Measurements from ENCODE around the gene RANBP1. TPM values are rescaled to one million over a fixed set of nuclear protein-coding genes. Genes with fewer than 3 reads are reported as not detected.

The RANBP1 gene
- polyA plus RNA-seq, 1 of the 3 experiments (the other 2 are of a cell fraction) = 502 TPM

- H3K9ac ChIP-seq = no peak overlapping the region
- H3F3A ChIP-seq (replicated peaks; ENCODE audit: insufficient read depth) = peaks cover 16% of the 10 kb centered on the region
- ChIA-PET CTCF (no interaction called here), POLR2A (no interaction called here)
- H2AFZ ChIP-seq (ENCODE audit: low read depth) = no peak overlapping the region
- no peaks in the 10 kb centered on the region for H3K9me3 ChIP-seq
- no peak for DNase-seq
- no peak overlapping the region for H3K27ac ChIP-seq (ENCODE audit: low read depth in 2 of 2, low read length in 1 of 2)
- H3K79me2 ChIP-seq (ENCODE audit: insufficient read depth) = peaks cover 92% of the 10 kb centered on the region
- no peaks in the 10 kb centered on the region for H3K9me2 ChIP-seq
- WGBS (ENCODE audit: low lambda C conversion rate) = 100% methylated on average over 4 of the region's 6 CpGs
- peaks cover 76 to 77% of the 10 kb centered on the region in 2 experiments for H3K36me3 ChIP-seq (replicated peaks in 1 of 2; ENCODE audit: control insufficient read depth in 1 of 2, insufficient read depth in 2 of 2, low read length in 1 of 2)
- H3K27me3 ChIP-seq (ENCODE audit: insufficient read depth) = no peaks in the 10 kb centered on the region
- no peak overlapping the region for H3K4me2 ChIP-seq
- H3K4me1 ChIP-seq (ENCODE audit: control insufficient read depth in 1 of 2, insufficient read depth in 2 of 2, low read depth in 1 of 2, low read length in 1 of 2) = no peaks in the 10 kb centered on the region
- no peak overlapping the region for H3K4me3 ChIP-seq (ENCODE audit: low read depth in 2 of 2, low read length in 1 of 2)
- H4K20me1 ChIP-seq (ENCODE audit: insufficient read depth) = peaks cover 7% of the 10 kb centered on the region; the same call in 1 of the 2 replicates
- TF ChIP-seq GATA2 (CRISPR knock-in tag; IDR thresholded peaks at IDR 0.05) = no peak
- no peak for TF ChIP-seq POLR2AphosphoS5 (IDR thresholded peaks at IDR 0.05; ENCODE audit: low read depth, low read length)
- TF ChIP-seq SIN3A (IDR thresholded peaks at IDR 0.05; ENCODE audit: borderline replicate concordance, low read depth, low read length) = no peak
- TF ChIP-seq EP300 (IDR thresholded peaks at IDR 0.05; ENCODE audit: borderline replicate concordance in 1 of 2, low read depth in 1 of 2, low read length in 1 of 2) = no peak
- TF ChIP-seq ZBTB33 (IDR thresholded peaks at IDR 0.05; ENCODE audit: borderline replicate concordance, low read depth) = no peak
- no peak for TF ChIP-seq TAF1 (IDR thresholded peaks at IDR 0.05; ENCODE audit: borderline replicate concordance, low read depth, low read length)
- no peak for TF ChIP-seq MAX (IDR thresholded peaks at IDR 0.05; ENCODE audit: low read depth)
- TF ChIP-seq FOXM1 (IDR thresholded peaks at IDR 0.05; ENCODE audit: low read depth) = no peak
- no peak for TF ChIP-seq REST (IDR thresholded peaks at IDR 0.05; ENCODE audit: low read depth, low read length)
- TF ChIP-seq ELF1 (IDR thresholded peaks at IDR 0.05) = no peak
- no peak for TF ChIP-seq MEF2A (IDR thresholded peaks at IDR 0.05; ENCODE audit: borderline replicate concordance, low read depth)
- no peak for TF ChIP-seq GABPA (IDR thresholded peaks at IDR 0.05; ENCODE audit: low read depth)
- no peak for TF ChIP-seq SMC3 (IDR thresholded peaks at IDR 0.05; ENCODE audit: low read depth, low read length)
- no peak for TF ChIP-seq MXI1 (IDR thresholded peaks at IDR 0.05; ENCODE audit: low read depth, low read length)
- no peak for TF ChIP-seq IRF3 (IDR thresholded peaks at IDR 0.05; ENCODE audit: low read depth, low read length)
- TF ChIP-seq FOSL2 (IDR thresholded peaks at IDR 0.05; ENCODE audit: borderline replicate concordance, low read depth) = no peak
Measured at GRCh38 chr22:20099099-20099711, 16.7 kb upstream of the RANBP1 start.

Measured in SK-N-SH (cell line).